Measurements from ENCODE around the gene ZBTB40.
A peak's percentile ranks its signal among the peaks of the same experiment; 100 is the strongest.

Gene ZBTB40

GRCh38 chr1:22543679-22544078 is 92.0 kb downstream of the ZBTB40 start:
- DNase-seq (ENCODE audit: low spot score in 2 of 2): no peak
- peaks cover 24% of the 10 kb centered on the region for H3K27me3 ChIP-seq (ENCODE audit: low read depth)
- no peak overlapping the region for H3K4me3 ChIP-seq
- H3K4me1 ChIP-seq: no peaks in the 10 kb centered on the region
- no peaks in the 10 kb centered on the region for H3K9me3 ChIP-seq
- H3K36me3 ChIP-seq (replicated peaks): no peaks in the 10 kb centered on the region
- in situ Hi-C loops (cut with MboI; ENCODE audit: low sequenced_read_pairs): no loop called here

GRCh38 chr1:22544606-22545005 is 93.0 kb downstream of the ZBTB40 start:
- Histone ChIP-seq H3K9me3 (no peaks in the 10 kb centered on the region), H3K4me1 (no peaks in the 10 kb centered on the region), H3K27me3 (ENCODE audit: low read depth) (peaks cover 26% of the 10 kb centered on the region), H3K4me3 (no peak overlapping the region), H3K36me3 (replicated peaks) (no peaks in the 10 kb centered on the region)
- no peak for DNase-seq (ENCODE audit: low spot score in 2 of 2)
- in situ Hi-C loops (cut with MboI; ENCODE audit: low sequenced_read_pairs): no loop called here

GRCh38 chr1:22545141-22545540 is 93.5 kb downstream of the ZBTB40 start:
- in situ Hi-C loops (cut with MboI; ENCODE audit: low sequenced_read_pairs): no loop called here
- no peak for DNase-seq (ENCODE audit: low spot score in 2 of 2)

GRCh38 chr1:22547186-22547817 is 95.7 kb downstream of the ZBTB40 start:
- H3K4me3 ChIP-seq: no peak overlapping the region
- H3K9me3 ChIP-seq: no peaks in the 10 kb centered on the region
- H3K27me3 ChIP-seq (ENCODE audit: low read depth): peaks cover 26% of the 10 kb centered on the region
- in situ Hi-C loops (cut with MboI; ENCODE audit: low sequenced_read_pairs): no loop called here
- no peaks in the 10 kb centered on the region for H3K36me3 ChIP-seq (replicated peaks)
- no peak for DNase-seq (ENCODE audit: low spot score in 2 of 2)
- H3K4me1 ChIP-seq: no peaks in the 10 kb centered on the region

More at GRCh38 chr1:22545141-22545540, 93.5 kb downstream of the ZBTB40 start:
- H3K27me3 ChIP-seq (ENCODE audit: low read depth): peaks cover 26% of the 10 kb centered on the region
- no peaks in the 10 kb centered on the region for H3K4me1 ChIP-seq
- no peaks in the 10 kb centered on the region for H3K36me3 ChIP-seq (replicated peaks)
- no peaks in the 10 kb centered on the region for H3K9me3 ChIP-seq
- no peak overlapping the region for H3K4me3 ChIP-seq

- in situ Hi-C loops (cut with MboI; ENCODE audit: low sequenced_read_pairs): no loop called here
- Histone ChIP-seq H3K4me1 (no peaks in the 10 kb centered on the region), H3K4me3 (no peak overlapping the region), H3K36me3 (replicated peaks) (no peaks in the 10 kb centered on the region), H3K9me3 (no peaks in the 10 kb centered on the region), H3K27me3 (ENCODE audit: low read depth) (peaks cover 26% of the 10 kb centered on the region)
- DNase-seq (ENCODE audit: low spot score in 2 of 2): no peak
Observed at GRCh38 chr1:22547818-22548462, 96.3 kb downstream of the ZBTB40 start.

- Histone ChIP-seq H3K4me1 (no peaks in the 10 kb centered on the region), H3K27me3 (ENCODE audit: low read depth) (peaks cover 24% of the 10 kb centered on the region), H3K4me3 (no peak overlapping the region), H3K36me3 (replicated peaks) (no peaks in the 10 kb centered on the region), H3K9me3 (no peaks in the 10 kb centered on the region)
- in situ Hi-C loops (cut with MboI; ENCODE audit: low sequenced_read_pairs): no loop called here
- no peak for DNase-seq (ENCODE audit: low spot score in 2 of 2)
Observed at GRCh38 chr1:22550021-22550420, 98.4 kb downstream of the ZBTB40 start.

- DNase-seq (ENCODE audit: low spot score in 2 of 2): no peak
- Histone ChIP-seq H3K27me3 (ENCODE audit: low read depth) (peaks cover 16% of the 10 kb centered on the region), H3K36me3 (replicated peaks) (no peaks in the 10 kb centered on the region), H3K9me3 (no peaks in the 10 kb centered on the region), H3K4me1 (no peaks in the 10 kb centered on the region), H3K4me3 (no peak overlapping the region)
- in situ Hi-C loops (cut with MboI; ENCODE audit: low sequenced_read_pairs): no loop called here
Observed at GRCh38 chr1:22551591-22551990, 99.9 kb downstream of the ZBTB40 start.

GRCh38 chr1:22552021-22552420 is 100.4 kb downstream of the ZBTB40 start:
- in situ Hi-C loops (cut with MboI; ENCODE audit: low sequenced_read_pairs): no loop called here
- Histone ChIP-seq H3K4me1 (no peaks in the 10 kb centered on the region), H3K36me3 (replicated peaks) (no peaks in the 10 kb centered on the region), H3K4me3 (no peak overlapping the region), H3K27me3 (ENCODE audit: low read depth) (peaks cover 12% of the 10 kb centered on the region), H3K9me3 (no peaks in the 10 kb centered on the region)
- no peak for DNase-seq (ENCODE audit: low spot score in 2 of 2)

GRCh38 chr1:22553104-22553880 is 101.6 kb downstream of the ZBTB40 start:
- DNase-seq (ENCODE audit: low spot score in 2 of 2): no peak
- Histone ChIP-seq H3K36me3 (replicated peaks) (no peaks in the 10 kb centered on the region), H3K27me3 (ENCODE audit: low read depth) (peaks cover 6% of the 10 kb centered on the region), H3K4me1 (no peaks in the 10 kb centered on the region), H3K9me3 (no peaks in the 10 kb centered on the region), H3K4me3 (no peak overlapping the region)
- in situ Hi-C loops (cut with MboI; ENCODE audit: low sequenced_read_pairs): no loop called here

- no peaks in the 10 kb centered on the region for H3K36me3 ChIP-seq (replicated peaks)
- DNase-seq (ENCODE audit: low spot score in 2 of 2): no peak
- H3K4me3 ChIP-seq: no peak overlapping the region
- H3K27me3 ChIP-seq (ENCODE audit: low read depth): no peaks in the 10 kb centered on the region
- in situ Hi-C loops (cut with MboI; ENCODE audit: low sequenced_read_pairs): no loop called here
- H3K9me3 ChIP-seq: no peaks in the 10 kb centered on the region
- no peaks in the 10 kb centered on the region for H3K4me1 ChIP-seq
Observed at GRCh38 chr1:22553991-22554522, 102.4 kb downstream of the ZBTB40 start.

GRCh38 chr1:22555371-22555656 is 103.7 kb downstream of the ZBTB40 start:
- Histone ChIP-seq H3K9me3 (no peaks in the 10 kb centered on the region), H3K36me3 (replicated peaks) (no peaks in the 10 kb centered on the region), H3K4me3 (no peak overlapping the region), H3K27me3 (ENCODE audit: low read depth) (peaks cover 2% of the 10 kb centered on the region; the same call in 1 of the 2 replicates), H3K4me1 (no peaks in the 10 kb centered on the region)
- DNase-seq (ENCODE audit: low spot score in 2 of 2): no peak
- in situ Hi-C loops (cut with MboI; ENCODE audit: low sequenced_read_pairs): no loop called here

GRCh38 chr1:22556391-22557104 is 104.9 kb downstream of the ZBTB40 start:
- in situ Hi-C loops (cut with MboI; ENCODE audit: low sequenced_read_pairs): no loop called here
- DNase-seq (ENCODE audit: low spot score in 2 of 2): peak in 1 of 2 experiments; percentile 31
- peaks cover 10% of the 10 kb centered on the region; the same call in 1 of the 2 replicates for H3K27me3 ChIP-seq (ENCODE audit: low read depth)
- no peaks in the 10 kb centered on the region for H3K4me1 ChIP-seq
- H3K9me3 ChIP-seq: no peaks in the 10 kb centered on the region
- H3K4me3 ChIP-seq: no peak overlapping the region
- no peaks in the 10 kb centered on the region for H3K36me3 ChIP-seq (replicated peaks)

GRCh38 chr1:22557341-22557950 is 105.8 kb downstream of the ZBTB40 start:
- no peaks in the 10 kb centered on the region for H3K36me3 ChIP-seq (replicated peaks)
- no peak for DNase-seq (ENCODE audit: low spot score in 2 of 2)
- H3K4me3 ChIP-seq: no peak overlapping the region
- H3K9me3 ChIP-seq: no peaks in the 10 kb centered on the region
- in situ Hi-C loops (cut with MboI; ENCODE audit: low sequenced_read_pairs): no loop called here
- H3K4me1 ChIP-seq: no peaks in the 10 kb centered on the region
- peaks cover 17% of the 10 kb centered on the region for H3K27me3 ChIP-seq (ENCODE audit: low read depth)
